Activated CD4-positive, alpha-beta T cell treated with anti-CD3 and anti-CD28 coated beads, Interleukin-2, amount 10 ng/mL, durations not matched to agents 24 days and 14 days (primary cell): ENCODE results near the gene RAPGEF4. TPM values are rescaled to one million over a fixed set of nuclear protein-coding genes. Genes with fewer than 3 reads are reported as not detected.

Source experiments
- DNase-seq: peaks from one replicate; pipeline ENCODE4 v3.0.0; 2022
- H3K27ac Mint-ChIP-seq: one replicate; pipeline ENCODE4 v1.8.0; 2022; ENCODE audit warnings: mild to moderate bottlenecking, mixed read lengths
- H3K27me3 Mint-ChIP-seq: one replicate; pipeline ENCODE4 v1.8.0; 2022; ENCODE audit warnings: mixed read lengths
- H3K36me3 Mint-ChIP-seq: one replicate; pipeline ENCODE4 v1.8.0; 2022; ENCODE audit warnings: low read depth, mild to moderate bottlenecking, mixed read lengths
- H3K4me1 Mint-ChIP-seq: one replicate; pipeline ENCODE4 v1.8.0; 2021; ENCODE audit warnings: mixed read lengths
- H3K4me3 Mint-ChIP-seq: one replicate; pipeline ENCODE4 v1.8.0; 2022; ENCODE audit warnings: mild to moderate bottlenecking, moderate library complexity, mixed read lengths
- H3K9me3 Mint-ChIP-seq: one replicate; pipeline ENCODE4 v1.8.0; 2021; ENCODE audit warnings: mixed read lengths
- intact Hi-C: fragments of 100-400 bp; cut with micrococcal nuclease; formaldehyde crosslinking; loops from one replicate; pipeline ENCODE4 v1.15.1; 2023
- total RNA-seq: library from RNA; stranded (reverse); gene quantifications from 2 replicates; pipeline ENCODE4 v1.2.3, GENCODE V29; 2022

Gene RAPGEF4
- total RNA-seq, 1 donor from 2014 or later: 0.37 TPM

DNA sequence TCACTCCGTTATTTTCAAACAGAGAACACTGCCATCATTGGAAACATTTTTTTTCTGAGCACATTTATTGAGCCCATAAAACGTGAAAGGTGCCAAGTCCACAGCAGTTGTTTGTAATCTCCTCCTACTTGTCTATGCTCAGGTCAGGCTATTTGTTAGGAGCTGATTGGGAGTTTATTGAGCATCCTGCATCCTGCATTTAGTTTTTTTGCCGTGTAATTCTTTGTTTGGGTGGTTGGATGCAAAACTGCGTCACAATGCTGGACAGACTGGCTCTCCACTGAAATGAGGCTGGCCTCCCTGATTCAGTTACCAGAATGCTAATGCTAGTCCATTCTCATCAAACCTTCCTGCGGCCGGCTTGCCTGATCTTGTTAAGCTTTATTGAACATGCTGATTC is 71.4 kb downstream of the RAPGEF4 start:
- intact Hi-C loops: loop anchor here (1.0 to 10.0 kb wide), 2 partner anchors 125 to 408 kb away; no protein-coding TSS in a partner anchor
- no peaks in the 10 kb centered on the region for H3K9me3 Mint-ChIP-seq
- no peaks in the 10 kb centered on the region for H3K36me3 Mint-ChIP-seq
- no peak overlapping the region for H3K4me3 Mint-ChIP-seq
- no peak overlapping the region for H3K27ac Mint-ChIP-seq
- H3K4me1 Mint-ChIP-seq: no peaks in the 10 kb centered on the region
- H3K27me3 Mint-ChIP-seq: peaks cover 6% of the 10 kb centered on the region
- DNase-seq: no peak

DNA sequence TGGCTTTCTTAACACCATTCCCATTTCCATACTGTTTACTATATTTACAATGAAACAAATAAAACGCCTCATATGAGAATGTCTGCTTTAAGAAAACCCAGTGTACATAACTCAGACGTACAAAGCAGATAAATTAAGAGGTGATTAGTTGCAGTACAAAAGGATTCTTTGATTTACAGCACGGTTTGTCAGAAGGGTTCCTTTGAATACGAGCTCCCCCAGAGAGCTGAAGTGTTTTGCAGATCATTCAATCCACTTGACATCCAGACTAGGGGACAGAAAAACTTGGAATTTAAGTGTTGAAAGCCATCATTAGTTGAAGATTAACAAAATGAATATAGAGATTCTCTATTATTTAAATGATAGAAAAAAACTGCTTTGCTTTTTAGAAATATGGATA is 72.5 kb downstream of the RAPGEF4 start:
- H3K27me3 Mint-ChIP-seq: peaks cover 6% of the 10 kb centered on the region
- H3K36me3 Mint-ChIP-seq: no peaks in the 10 kb centered on the region
- no peak overlapping the region for H3K4me3 Mint-ChIP-seq
- no peak overlapping the region for H3K27ac Mint-ChIP-seq
- intact Hi-C loops: loop anchor here (10.0 kb wide), 1 partner anchor 407 kb away; no protein-coding TSS in a partner anchor
- no peaks in the 10 kb centered on the region for H3K9me3 Mint-ChIP-seq
- H3K4me1 Mint-ChIP-seq: no peaks in the 10 kb centered on the region
- DNase-seq: no peak

DNA sequence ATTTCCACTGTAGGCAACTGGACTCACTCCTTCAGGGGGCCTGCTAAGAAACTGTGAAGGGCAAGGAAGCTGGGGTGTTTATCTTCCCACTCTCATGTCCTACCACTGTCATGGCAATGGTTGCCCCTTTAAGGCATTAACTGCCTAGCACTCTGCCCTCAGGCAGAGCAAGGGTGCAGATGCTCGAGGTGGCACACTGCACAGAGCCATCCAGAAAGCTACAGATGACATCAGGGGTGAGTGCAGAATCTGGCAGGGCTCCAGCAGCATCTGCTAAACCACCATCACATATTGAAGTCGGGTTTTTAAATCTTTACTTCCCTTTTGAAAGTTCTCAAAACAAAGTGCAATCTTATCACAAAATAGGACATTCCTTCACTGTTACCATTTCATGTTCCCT is 75.4 kb downstream of the RAPGEF4 start:
- peaks cover 11% of the 10 kb centered on the region for H3K27me3 Mint-ChIP-seq
- no peaks in the 10 kb centered on the region for H3K4me1 Mint-ChIP-seq
- intact Hi-C loops: no loop called here
- H3K27ac Mint-ChIP-seq: no peak overlapping the region
- H3K9me3 Mint-ChIP-seq: no peaks in the 10 kb centered on the region
- H3K4me3 Mint-ChIP-seq: no peak overlapping the region
- DNase-seq: no peak
- H3K36me3 Mint-ChIP-seq: no peaks in the 10 kb centered on the region

DNA sequence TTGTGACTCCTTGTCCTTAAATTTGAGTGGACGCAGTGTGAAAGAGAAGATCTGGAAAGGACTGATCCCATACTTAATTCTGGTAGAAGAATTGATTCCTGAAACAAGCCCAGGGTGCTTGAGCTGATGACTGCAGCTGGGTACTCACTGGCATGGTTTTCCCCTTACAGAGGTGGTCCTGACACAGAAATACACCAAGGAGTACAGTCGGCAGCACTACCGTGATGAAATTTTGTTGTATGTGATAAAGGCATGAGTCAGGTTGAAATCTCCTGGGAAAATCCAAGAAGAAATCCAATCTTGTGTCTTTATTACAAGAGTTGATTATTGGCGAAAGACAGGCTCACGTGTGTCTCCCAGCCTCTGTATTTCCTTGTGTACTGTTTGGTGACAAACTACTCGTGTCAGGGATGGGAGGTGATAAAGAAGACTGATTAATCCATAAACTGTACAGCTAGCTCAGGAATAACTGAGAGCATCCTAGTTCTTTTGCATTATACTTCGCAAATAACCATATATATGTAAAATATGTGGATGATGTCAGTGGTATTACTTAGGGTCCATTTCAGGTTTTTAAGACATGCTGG is 76.6 kb downstream of the RAPGEF4 start:
- Mint-ChIP-seq H3K27me3 (peaks cover 13% of the 10 kb centered on the region), H3K36me3 (no peaks in the 10 kb centered on the region), H3K4me1 (no peaks in the 10 kb centered on the region), H3K27ac (no peak overlapping the region), H3K4me3 (no peak overlapping the region), H3K9me3 (no peaks in the 10 kb centered on the region)
- DNase-seq: no peak
- intact Hi-C loops: no loop called here

DNA sequence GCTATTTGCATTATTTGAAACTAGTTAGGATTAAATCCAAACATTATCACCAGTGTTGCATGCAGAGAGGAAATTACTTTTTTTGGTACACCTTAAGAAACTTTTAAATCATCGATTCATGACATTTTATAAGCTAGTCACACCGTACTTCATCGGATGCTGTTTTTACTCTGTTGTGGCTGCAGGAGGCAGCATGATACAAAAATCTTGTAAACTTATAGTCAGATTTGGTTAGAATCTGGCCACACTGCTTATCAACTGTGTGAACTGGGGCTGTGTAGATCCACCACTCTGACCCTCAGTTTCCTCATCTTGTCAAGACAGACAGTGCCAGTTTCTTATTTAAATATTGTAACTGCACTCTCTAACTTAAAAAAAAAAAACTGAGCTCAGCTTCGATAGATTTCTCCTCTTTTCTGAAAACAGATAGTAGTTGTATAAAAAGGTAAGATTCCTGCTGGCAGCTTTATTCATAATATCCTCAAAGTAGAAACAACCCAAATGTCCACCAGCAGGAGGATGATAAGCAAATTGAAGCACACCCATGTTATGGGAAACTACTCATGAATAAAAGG is 77.8 kb downstream of the RAPGEF4 start:
- H3K27me3 Mint-ChIP-seq: peaks cover 13% of the 10 kb centered on the region
- H3K9me3 Mint-ChIP-seq: no peaks in the 10 kb centered on the region
- no peak overlapping the region for H3K27ac Mint-ChIP-seq
- H3K4me1 Mint-ChIP-seq: no peaks in the 10 kb centered on the region
- no peak overlapping the region for H3K4me3 Mint-ChIP-seq
- no peaks in the 10 kb centered on the region for H3K36me3 Mint-ChIP-seq
- intact Hi-C loops: no loop called here
- no peak for DNase-seq

DNA sequence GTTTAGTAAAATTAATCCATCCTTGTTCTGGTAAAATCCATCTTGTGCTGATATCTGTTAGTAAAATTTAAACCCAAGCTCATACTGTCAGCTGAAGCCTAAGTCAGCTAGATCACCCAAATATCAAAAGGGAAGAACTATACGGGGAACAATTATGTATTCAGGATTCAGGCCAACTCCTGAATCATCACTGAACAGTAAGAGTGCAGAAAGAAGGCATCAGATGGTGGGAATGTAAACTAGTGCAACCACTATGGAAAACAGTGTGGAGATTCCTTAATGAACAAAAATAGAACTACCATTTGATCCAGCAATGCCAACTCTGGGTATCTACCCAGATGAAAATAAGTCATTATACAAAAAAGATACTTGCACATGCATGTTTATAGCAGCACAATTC is 81.8 kb downstream of the RAPGEF4 start:
- Mint-ChIP-seq H3K9me3 (no peaks in the 10 kb centered on the region), H3K27ac (no peak overlapping the region), H3K4me3 (no peak overlapping the region), H3K36me3 (no peaks in the 10 kb centered on the region), H3K27me3 (peaks cover 11% of the 10 kb centered on the region), H3K4me1 (no peaks in the 10 kb centered on the region)
- DNase-seq: no peak
- intact Hi-C loops: no loop called here

DNA sequence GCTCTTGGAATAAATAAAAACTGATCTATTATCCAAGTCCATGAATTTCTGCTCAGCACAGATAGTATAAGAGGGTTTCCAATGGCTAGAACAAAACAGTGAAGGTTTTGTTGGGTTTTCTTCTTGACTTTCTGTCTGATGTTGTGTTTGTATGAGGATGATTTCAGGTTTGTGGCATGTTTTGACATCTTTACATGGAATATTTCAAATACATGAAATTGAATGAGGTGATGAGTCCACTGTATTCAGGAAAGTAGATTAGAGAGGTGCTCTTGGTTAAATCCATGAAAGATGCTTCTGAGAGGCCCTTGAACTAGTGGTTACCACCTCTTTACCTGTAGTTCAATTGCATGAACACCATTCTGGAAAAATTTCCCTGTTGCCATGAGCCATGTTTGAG is 84.3 kb downstream of the RAPGEF4 start:
- intact Hi-C loops: no loop called here
- Mint-ChIP-seq H3K27ac (no peak overlapping the region), H3K4me3 (no peak overlapping the region), H3K4me1 (no peaks in the 10 kb centered on the region), H3K36me3 (no peaks in the 10 kb centered on the region), H3K27me3 (peaks cover 11% of the 10 kb centered on the region), H3K9me3 (no peaks in the 10 kb centered on the region)
- DNase-seq: no peak

DNA sequence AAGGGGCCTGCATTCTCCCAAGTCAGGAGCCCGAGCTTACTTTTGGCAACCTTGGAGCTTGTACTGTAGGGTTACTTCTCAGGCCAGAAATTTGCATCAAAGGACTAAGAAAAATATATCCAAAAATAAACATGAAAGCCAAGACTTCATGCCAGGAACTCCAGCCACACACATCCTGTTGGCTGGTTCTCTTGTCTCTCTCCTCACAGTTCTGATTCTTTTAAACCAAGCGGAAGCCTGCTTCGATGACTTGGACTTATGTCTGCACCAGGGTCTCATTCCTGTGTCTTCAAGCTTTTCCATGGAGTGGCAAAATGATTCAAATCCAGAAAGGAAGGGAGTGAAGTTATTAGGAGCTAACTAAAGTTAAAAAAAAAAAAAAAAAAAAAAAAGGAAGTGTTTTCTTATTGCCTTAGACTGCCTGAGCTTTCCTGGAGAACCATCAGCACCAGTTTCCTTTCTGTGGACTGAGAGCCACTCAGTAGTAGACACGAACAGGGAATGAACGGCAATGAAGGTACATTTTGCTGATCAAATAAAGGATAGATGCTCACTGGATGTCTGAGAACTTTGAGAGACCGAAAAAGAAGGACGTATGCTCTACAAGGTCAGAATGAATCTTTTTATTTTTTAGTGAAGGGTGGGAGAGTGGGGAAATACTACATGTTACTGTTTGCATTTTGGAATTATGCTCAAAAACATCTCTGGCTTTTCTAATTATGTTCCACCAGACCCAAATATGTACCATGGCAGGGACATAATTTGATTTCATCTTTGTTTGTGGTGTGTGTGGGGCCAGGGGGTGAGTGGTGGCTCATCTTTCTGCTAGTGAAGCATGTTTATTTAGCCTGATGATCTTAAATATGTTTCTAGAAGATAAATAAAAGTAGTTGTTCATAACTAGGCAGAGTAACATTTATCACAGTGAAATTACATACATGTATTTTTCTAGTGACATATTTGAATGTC is 86.0 kb downstream of the RAPGEF4 start:
- no peak overlapping the region for H3K4me3 Mint-ChIP-seq
- H3K36me3 Mint-ChIP-seq: no peaks in the 10 kb centered on the region
- no peak for DNase-seq
- H3K27me3 Mint-ChIP-seq: peaks cover 12% of the 10 kb centered on the region
- H3K4me1 Mint-ChIP-seq: no peaks in the 10 kb centered on the region
- H3K27ac Mint-ChIP-seq: no peak overlapping the region
- intact Hi-C loops: no loop called here
- no peaks in the 10 kb centered on the region for H3K9me3 Mint-ChIP-seq

DNA sequence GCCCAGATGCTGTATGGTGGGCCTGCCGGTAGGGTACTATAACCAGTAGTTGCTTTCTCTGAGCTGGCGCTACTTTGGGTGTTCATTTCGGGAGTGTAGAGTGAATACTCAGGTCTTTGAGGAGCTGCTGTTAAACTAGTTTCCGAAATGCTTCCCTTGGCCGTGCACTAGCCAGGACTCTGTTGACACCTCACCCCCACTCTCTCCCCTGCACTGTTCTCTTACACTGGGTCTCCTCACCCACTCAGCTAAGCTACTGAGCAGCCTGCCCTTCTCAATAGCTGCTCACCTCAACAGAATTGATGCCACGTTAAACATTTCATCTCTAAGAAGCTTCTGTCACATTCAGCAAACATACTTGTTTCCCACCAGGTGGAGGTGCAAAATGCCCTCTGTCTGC is 86.9 kb downstream of the RAPGEF4 start:
- DNase-seq: no peak
- H3K27ac Mint-ChIP-seq: no peak overlapping the region
- H3K27me3 Mint-ChIP-seq: peaks cover 16% of the 10 kb centered on the region
- H3K36me3 Mint-ChIP-seq: no peaks in the 10 kb centered on the region
- intact Hi-C loops: no loop called here
- H3K9me3 Mint-ChIP-seq: no peaks in the 10 kb centered on the region
- no peaks in the 10 kb centered on the region for H3K4me1 Mint-ChIP-seq
- no peak overlapping the region for H3K4me3 Mint-ChIP-seq

DNA sequence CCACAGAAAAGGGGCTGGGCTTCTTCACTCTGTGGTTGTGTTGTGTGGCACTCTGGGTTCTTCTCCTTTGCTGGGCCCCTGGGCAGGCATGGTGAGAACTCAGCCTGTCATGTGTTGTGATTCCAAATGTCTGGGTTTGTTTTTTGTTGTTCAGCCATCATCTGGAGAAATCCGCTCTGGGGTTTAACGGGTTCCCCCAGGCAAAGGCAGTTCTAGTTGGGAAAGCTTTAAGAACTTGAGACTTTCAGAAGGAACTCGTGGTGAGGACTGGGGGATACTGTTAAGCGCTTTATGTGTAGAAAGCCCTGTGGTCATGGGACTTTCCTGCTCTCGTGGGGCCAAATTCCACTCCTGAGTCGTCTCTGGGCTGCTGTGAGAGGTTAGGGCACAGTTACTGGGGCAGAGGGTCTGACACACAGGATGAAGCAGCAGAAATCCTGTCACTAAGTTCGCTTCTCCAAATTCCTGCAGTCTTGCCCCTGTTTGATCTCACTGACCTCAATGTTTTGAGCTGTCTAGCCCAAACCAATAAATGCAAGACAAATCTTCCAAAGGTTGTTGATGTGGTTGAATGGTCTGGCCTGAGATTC is 87.7 kb downstream of the RAPGEF4 start:
- no peaks in the 10 kb centered on the region for H3K36me3 Mint-ChIP-seq
- intact Hi-C loops: no loop called here
- H3K27ac Mint-ChIP-seq: no peak overlapping the region
- H3K27me3 Mint-ChIP-seq: peaks cover 16% of the 10 kb centered on the region
- H3K4me3 Mint-ChIP-seq: no peak overlapping the region
- DNase-seq: no peak
- no peaks in the 10 kb centered on the region for H3K4me1 Mint-ChIP-seq
- H3K9me3 Mint-ChIP-seq: no peaks in the 10 kb centered on the region

DNA sequence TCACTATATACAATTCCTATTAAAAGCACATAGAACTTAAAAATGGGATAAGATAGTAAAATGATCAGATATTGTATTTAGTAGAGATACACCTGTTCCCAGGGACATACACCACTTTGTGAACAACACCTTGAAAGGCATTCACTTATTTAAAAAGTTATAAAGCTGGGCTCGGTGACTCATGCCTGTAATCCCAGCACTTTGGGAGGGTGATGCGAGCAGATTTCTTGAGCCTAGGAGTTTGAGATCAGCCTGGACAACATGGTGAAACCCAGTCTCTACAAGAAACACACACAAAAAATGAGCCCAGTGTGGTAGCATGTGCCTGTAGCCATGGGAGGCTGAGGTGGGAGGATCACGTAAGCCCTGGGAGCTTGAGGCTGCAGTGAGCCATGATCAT is 90.9 kb downstream of the RAPGEF4 start:
- Mint-ChIP-seq H3K27me3 (peaks cover 18% of the 10 kb centered on the region), H3K4me1 (no peaks in the 10 kb centered on the region), H3K4me3 (no peak overlapping the region), H3K36me3 (no peaks in the 10 kb centered on the region), H3K9me3 (no peaks in the 10 kb centered on the region), H3K27ac (no peak overlapping the region)
- intact Hi-C loops: no loop called here
- no peak for DNase-seq

DNA sequence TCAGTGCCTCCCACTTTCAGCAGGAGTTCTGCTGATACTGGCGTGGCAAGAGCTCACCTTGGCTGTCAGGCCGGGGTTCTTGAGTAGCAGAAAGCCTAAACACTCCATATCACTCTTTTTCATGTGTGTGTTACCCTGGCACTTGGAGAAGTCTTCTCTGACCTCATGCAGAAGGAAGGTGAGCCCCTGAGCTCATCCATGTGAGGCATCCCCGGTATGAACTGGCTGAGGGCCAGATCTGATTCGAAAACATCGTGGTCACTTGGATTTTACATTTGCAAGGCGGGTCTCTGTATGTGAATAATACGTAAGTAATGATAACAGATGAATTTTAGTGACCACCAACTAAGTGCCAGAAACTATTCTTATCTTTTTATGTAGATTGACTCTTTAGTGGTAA is 93.6 kb downstream of the RAPGEF4 start:
- Mint-ChIP-seq H3K27me3 (peaks cover 17% of the 10 kb centered on the region), H3K9me3 (no peaks in the 10 kb centered on the region), H3K4me3 (no peak overlapping the region), H3K27ac (no peak overlapping the region), H3K36me3 (no peaks in the 10 kb centered on the region), H3K4me1 (peaks cover 2% of the 10 kb centered on the region)
- no peak for DNase-seq
- intact Hi-C loops: no loop called here

DNA sequence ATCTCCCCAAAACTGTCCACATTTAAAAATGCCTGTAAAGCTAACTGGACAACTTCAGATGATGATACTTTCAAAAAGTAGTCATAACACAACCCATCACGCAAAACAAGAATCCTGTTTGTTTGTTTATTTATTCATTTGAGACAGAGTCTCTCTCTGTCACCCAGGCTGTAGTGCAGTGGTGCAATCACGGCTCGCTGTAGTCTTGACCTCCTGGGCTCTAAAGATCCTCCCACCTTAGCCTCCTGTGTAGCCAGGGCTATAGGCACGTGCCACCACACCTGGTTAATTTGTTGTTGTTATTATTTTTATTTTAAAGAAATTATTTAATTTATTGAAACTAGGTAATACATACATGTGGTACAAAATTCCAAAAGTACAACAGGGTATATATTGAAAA is 94.8 kb downstream of the RAPGEF4 start:
- peaks cover 2% of the 10 kb centered on the region for H3K4me1 Mint-ChIP-seq

DNA sequence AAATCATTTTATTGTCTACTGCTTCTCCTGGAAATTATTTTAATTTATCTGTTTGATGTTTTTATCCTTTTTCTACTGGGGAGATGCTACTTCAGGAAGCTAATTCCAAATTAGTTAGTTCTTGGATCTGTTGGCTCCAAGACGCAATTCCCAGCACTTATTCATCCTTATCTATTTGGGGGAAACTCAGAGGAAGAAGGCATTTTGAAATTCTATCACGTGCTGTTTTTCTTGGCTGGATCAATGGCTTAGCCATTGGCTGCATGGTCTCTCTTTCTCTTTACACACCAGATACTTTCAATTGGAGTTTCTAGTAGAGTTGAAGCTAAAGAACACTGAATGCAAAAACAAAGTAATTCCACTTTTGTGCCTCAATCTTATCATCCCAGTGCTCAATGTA is 98.3 kb downstream of the RAPGEF4 start:
- no peak for DNase-seq
- H3K36me3 Mint-ChIP-seq: no peaks in the 10 kb centered on the region
- no peak overlapping the region for H3K27ac Mint-ChIP-seq
- H3K4me3 Mint-ChIP-seq: no peak overlapping the region
- peaks cover 10% of the 10 kb centered on the region for H3K27me3 Mint-ChIP-seq
- intact Hi-C loops: no loop called here
- peaks cover 6% of the 10 kb centered on the region for H3K4me1 Mint-ChIP-seq
- H3K9me3 Mint-ChIP-seq: no peaks in the 10 kb centered on the region

More for the DNA sequence above, 94.8 kb downstream of the RAPGEF4 start:
- Mint-ChIP-seq H3K4me3 (no peak overlapping the region), H3K9me3 (no peaks in the 10 kb centered on the region), H3K27ac (no peak overlapping the region), H3K36me3 (no peaks in the 10 kb centered on the region), H3K27me3 (peaks cover 19% of the 10 kb centered on the region)
- DNase-seq: no peak
- intact Hi-C loops: no loop called here
